PFSK-1 (cell line): ENCODE data around the gene MLC1.

ENCODE experiments used
- POLR2AphosphoS5 ChIP-seq: IDR thresholded peaks from 2 replicates; pipeline ENCODE4 v1.6.1; 2012; ENCODE audit warnings: low read depth, mild to moderate bottlenecking, control low read depth, low read length, moderate library complexity
- REST ChIP-seq, 2 experiments: IDR thresholded peaks; 2 replicates each; pipeline versions ENCODE4 v1.6.1 to v1.8.0; 2011 to 2012; ENCODE audit warnings: low read depth in 2 of 2, low read length in 2 of 2, control low read depth in 1 of 2, inconsistent platforms in 1 of 2, mild to moderate bottlenecking in 1 of 2, moderate library complexity in 1 of 2; ENCODE audit not compliant: insufficient read depth in 1 of 2

GRCh38 chr22:50016308-50016987 lies 68.8 kb downstream of the MLC1 start:
- TF ChIP-seq POLR2AphosphoS5 (no peak), REST (IDR thresholded peaks at IDR 0.05; ENCODE audit: insufficient read depth in 1 of 2, low read depth in 2 of 2, low read length in 2 of 2) (no peak)
